Peyer's patch (tissue), 4 donors: ENCODE results near the gene ATP6V0A4. TPM values are rescaled to one million over a fixed set of nuclear protein-coding genes. Genes with fewer than 3 reads are reported as not detected.

Experiments
- DNase-seq, 3 donors: peaks; one replicate each; pipeline ENCODE4 v3.0.0-alpha.2; 2017 to 2019
- H3K27ac ChIP-seq, 4 donors: fragments of 200-600 bp; sonication (generic); one replicate each; pipeline ENCODE4 v1.5.1; 2016 to 2019
- H3K27me3 ChIP-seq, 2 donors: fragments of 200-600 bp; sonication (generic); one replicate each; pipeline ENCODE4 v1.5.1; 2019
- H3K36me3 ChIP-seq, 3 donors: fragments of 200-600 bp; sonication (generic); one replicate each; pipeline ENCODE4 v1.5.1; 2016 to 2019
- H3K4me1 ChIP-seq, 4 donors: fragments of 200-600 bp; sonication (generic); one replicate each; pipeline ENCODE4 v1.5.1; 2016 to 2019
- H3K4me3 ChIP-seq, 4 donors: fragments of 200-600 bp; sonication (generic); 1 replicate in 3 of 4; 2 replicates in 1 of 4; pipeline ENCODE4 v1.5.1; 2016 to 2019; ENCODE audit warnings: mild to moderate bottlenecking in 1 of 4
- H3K9me3 ChIP-seq, 4 donors: fragments of 200-600 bp; sonication (generic); one replicate each; pipeline ENCODE4 v1.5.1; 2016 to 2019; ENCODE audit warnings: mild to moderate bottlenecking in 1 of 4
- POLR2A ChIP-seq, 2 donors: fragments of 450-650 bp; IDR thresholded peaks; one replicate each; pipeline ENCODE4 v1.5.1; 2017; ENCODE audit warnings: antibody characterized with exemption in 2 of 2, mild to moderate bottlenecking in 2 of 2, moderate library complexity in 2 of 2
- total RNA-seq, 4 donors: library from RNA; depleted of rRNA; stranded (reverse); fragments of >200 nt; gene quantifications; one replicate each; pipeline ENCODE4 v1.1.0, GENCODE V29; 2016
- TF ChIP-seq, protein P1 (sequence below), 6 experiments: fragments of 450-650 bp in 4 of 6; fragments of 200-600 bp in 2 of 6; sonication (generic) in 1 of 6; IDR thresholded peaks; one replicate each; pipeline ENCODE4 v1.5.1; 2017 to 2019; ENCODE audit warnings: antibody characterized with exemption in 6 of 6, mild to moderate bottlenecking in 3 of 6, moderate library complexity in 1 of 6

Gene ATP6V0A4
- total RNA-seq, 4 donors from 2014 or later, result 0.66 TPM; not detected in 3

- no peak for DNase-seq
- Histone ChIP-seq H3K36me3 (no peaks in the 10 kb centered on the region), H3K27me3 (no peaks in the 10 kb centered on the region), H3K4me1 (no peaks in the 10 kb centered on the region), H3K9me3 (no peaks in the 10 kb centered on the region), H3K27ac (no peak overlapping the region), H3K4me3 (no peak overlapping the region)
- TF ChIP-seq POLR2A (IDR thresholded peaks at IDR 0.05), result no peak
- TF ChIP-seq, protein P1, sequence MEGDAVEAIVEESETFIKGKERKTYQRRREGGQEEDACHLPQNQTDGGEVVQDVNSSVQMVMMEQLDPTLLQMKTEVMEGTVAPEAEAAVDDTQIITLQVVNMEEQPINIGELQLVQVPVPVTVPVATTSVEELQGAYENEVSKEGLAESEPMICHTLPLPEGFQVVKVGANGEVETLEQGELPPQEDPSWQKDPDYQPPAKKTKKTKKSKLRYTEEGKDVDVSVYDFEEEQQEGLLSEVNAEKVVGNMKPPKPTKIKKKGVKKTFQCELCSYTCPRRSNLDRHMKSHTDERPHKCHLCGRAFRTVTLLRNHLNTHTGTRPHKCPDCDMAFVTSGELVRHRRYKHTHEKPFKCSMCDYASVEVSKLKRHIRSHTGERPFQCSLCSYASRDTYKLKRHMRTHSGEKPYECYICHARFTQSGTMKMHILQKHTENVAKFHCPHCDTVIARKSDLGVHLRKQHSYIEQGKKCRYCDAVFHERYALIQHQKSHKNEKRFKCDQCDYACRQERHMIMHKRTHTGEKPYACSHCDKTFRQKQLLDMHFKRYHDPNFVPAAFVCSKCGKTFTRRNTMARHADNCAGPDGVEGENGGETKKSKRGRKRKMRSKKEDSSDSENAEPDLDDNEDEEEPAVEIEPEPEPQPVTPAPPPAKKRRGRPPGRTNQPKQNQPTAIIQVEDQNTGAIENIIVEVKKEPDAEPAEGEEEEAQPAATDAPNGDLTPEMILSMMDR (IDR thresholded peaks at IDR 0.05), result no peak
These were observed 39.6 kb upstream of the ATP6V0A4 start for GRCh38 chr7:138837627-138838026.

DNA sequence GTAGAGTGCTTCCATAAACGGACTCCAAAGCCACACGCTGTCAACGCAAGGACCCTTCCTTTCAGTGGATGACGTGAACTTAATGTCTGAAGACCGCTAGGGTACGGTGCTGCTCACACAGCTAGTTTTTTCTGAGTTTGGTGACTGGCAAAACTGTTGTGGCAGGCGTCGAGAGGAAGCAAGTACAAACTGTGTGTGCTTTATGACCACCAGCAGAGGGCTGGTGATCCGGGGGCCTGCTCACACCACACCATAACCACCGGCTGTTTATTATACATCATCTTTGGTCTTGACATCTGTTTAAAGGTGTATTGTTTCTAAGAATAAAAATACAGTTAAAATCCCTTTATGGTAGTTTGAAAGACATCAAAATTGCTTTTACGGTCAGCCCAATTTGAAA is 37.1 kb upstream of the ATP6V0A4 start:
- Histone ChIP-seq H3K36me3 (no peaks in the 10 kb centered on the region), H3K4me3 (no peak overlapping the region), H3K9me3 (no peaks in the 10 kb centered on the region), H3K4me1 (no peaks in the 10 kb centered on the region), H3K27ac (no peak overlapping the region), H3K27me3 (no peaks in the 10 kb centered on the region)
- no peak for DNase-seq
- TF ChIP-seq POLR2A (IDR thresholded peaks at IDR 0.05), result no peak
- TF ChIP-seq, protein P1 (IDR thresholded peaks at IDR 0.05), result no peak

DNA sequence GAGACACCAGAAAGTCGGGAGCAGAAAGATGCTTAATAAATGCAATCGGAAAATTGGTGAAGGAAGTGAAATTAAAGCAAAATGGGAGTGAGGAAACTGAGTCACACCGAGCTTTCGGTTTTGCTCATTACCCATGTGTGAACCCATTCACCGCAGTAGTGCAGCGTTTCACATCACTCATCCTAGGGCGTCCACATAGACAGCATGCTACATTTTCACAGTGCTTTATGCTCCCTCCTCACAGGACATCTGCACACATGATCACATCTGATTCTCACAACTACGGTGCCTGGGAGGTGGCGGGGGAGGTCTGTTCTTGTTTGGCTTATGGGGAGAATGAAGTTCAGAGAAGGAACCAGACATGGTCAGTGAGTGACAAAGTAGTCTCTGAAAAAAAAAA is 36.6 kb upstream of the ATP6V0A4 start:
- TF ChIP-seq POLR2A (IDR thresholded peaks at IDR 0.05), result no peak
- TF ChIP-seq, protein P1 (IDR thresholded peaks at IDR 0.05), result no peak

DNA sequence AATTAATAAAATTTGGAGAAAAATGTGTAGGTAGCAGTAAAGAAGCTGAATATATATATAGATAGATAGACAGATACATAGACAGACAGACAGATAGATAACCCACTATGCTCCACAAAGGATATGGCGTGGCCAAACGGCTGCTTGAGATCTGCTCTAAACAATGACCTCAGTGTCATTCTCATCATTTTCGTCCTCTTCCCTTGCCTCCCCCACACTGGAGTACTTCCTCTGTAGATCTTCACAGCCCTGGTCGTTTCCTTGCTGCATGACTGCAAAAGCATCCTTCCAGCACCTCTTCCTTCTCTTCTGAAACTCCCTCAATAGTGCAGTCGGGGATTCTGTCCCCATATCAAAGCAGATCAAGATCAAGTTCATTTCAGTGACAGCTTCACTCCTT is 35.6 kb upstream of the ATP6V0A4 start:
- Histone ChIP-seq H3K4me3 (no peak overlapping the region), H3K27me3 (no peaks in the 10 kb centered on the region), H3K36me3 (no peaks in the 10 kb centered on the region), H3K9me3 (no peaks in the 10 kb centered on the region), H3K4me1 (no peaks in the 10 kb centered on the region), H3K27ac (no peak overlapping the region)
- TF ChIP-seq, protein P1 (IDR thresholded peaks at IDR 0.05), result no peak
- no peak for TF ChIP-seq POLR2A (IDR thresholded peaks at IDR 0.05)
- DNase-seq, result no peak

More for the DNA sequence above, 36.6 kb upstream of the ATP6V0A4 start:
- no peak overlapping the region for H3K27ac ChIP-seq
- H3K9me3 ChIP-seq, result no peaks in the 10 kb centered on the region
- no peak overlapping the region for H3K4me3 ChIP-seq
- DNase-seq, result no peak
- H3K4me1 ChIP-seq, result no peaks in the 10 kb centered on the region
- H3K27me3 ChIP-seq, result no peaks in the 10 kb centered on the region
- H3K36me3 ChIP-seq, result no peaks in the 10 kb centered on the region

DNA sequence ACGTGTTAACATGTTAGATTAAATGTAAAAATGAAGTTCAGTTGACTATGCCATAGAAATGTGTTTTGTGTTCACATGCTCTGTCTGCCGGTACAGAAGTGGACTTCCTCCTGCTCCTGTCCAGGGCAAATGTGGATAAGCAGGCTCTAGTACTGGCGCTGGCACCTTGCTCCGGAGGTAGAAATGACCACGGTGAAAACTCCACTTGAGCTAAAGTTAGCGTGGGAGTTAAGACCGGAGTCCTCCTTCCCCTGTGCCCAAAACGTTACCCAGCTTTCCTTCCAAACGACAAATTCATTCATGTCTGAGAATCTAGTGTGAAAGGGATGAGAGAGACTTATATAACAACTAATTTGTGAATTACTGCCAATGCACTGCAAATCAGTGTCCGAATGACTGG is 35.0 kb upstream of the ATP6V0A4 start:
- TF ChIP-seq, protein P1 (IDR thresholded peaks at IDR 0.05), result no peak
- TF ChIP-seq POLR2A (IDR thresholded peaks at IDR 0.05), result no peak
- Histone ChIP-seq H3K4me3 (no peak overlapping the region), H3K36me3 (no peaks in the 10 kb centered on the region), H3K9me3 (no peaks in the 10 kb centered on the region), H3K27me3 (no peaks in the 10 kb centered on the region), H3K4me1 (no peaks in the 10 kb centered on the region), H3K27ac (no peak overlapping the region)
- no peak for DNase-seq

DNA sequence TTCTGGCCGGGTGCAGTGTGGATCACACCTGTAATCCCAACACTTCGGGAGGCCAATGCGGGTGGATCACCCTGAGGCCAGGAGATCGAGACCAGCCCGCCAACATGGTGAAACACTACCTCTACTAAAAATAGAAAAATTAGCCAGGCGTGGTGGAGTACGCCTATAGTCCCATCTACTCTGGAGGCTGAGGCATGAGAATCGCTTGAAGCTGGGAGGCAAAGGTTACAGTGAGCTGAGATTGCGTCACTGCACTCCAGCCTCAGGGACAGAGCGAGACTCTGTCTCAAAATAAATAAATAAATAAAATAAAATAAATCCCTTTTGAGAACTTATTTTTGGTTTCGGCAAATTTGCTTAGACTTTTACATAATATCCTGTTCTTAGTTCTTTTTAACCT is 31.3 kb upstream of the ATP6V0A4 start:
- no peak for DNase-seq
- no peak overlapping the region for H3K4me3 ChIP-seq
- no peaks in the 10 kb centered on the region for H3K36me3 ChIP-seq
- no peaks in the 10 kb centered on the region for H3K9me3 ChIP-seq
- H3K27me3 ChIP-seq, result no peaks in the 10 kb centered on the region
- no peaks in the 10 kb centered on the region for H3K4me1 ChIP-seq
- TF ChIP-seq POLR2A (IDR thresholded peaks at IDR 0.05), result no peak
- TF ChIP-seq, protein P1 (IDR thresholded peaks at IDR 0.05), result no peak
- H3K27ac ChIP-seq, result no peak overlapping the region
